Stomach (tissue), 9 donors: ENCODE measurements around the gene DUSP21. TPM values are rescaled to one million over a fixed set of nuclear protein-coding genes. Genes with fewer than 3 reads are reported as not detected.

Source experiments
- DNase-seq, 2 donors: peaks; one replicate each; pipeline versions ENCODE4 v3.0.0 to v3.0.0-alpha.2; 2013 to 2019
- H3K27ac ChIP-seq, 5 donors: fragments of 200-600 bp in 4 of 5; sonication (generic) in 4 of 5; one replicate each; pipeline ENCODE4 v1.5.1; 2013 to 2019; ENCODE audit warnings: mild to moderate bottlenecking in 1 of 5, moderate library complexity in 1 of 5
- H3K27me3 ChIP-seq, 3 donors: fragments of 200-600 bp; sonication (generic); one replicate each; pipeline ENCODE4 v1.5.1; 2017 to 2019; ENCODE audit warnings: mixed run types in 1 of 3
- H3K36me3 ChIP-seq, 4 donors: fragments of 200-600 bp; sonication (generic); 1 replicate in 3 of 4; 2 replicates in 1 of 4; pipeline ENCODE4 v1.5.1; 2016 to 2019
- H3K4me1 ChIP-seq, 4 donors: fragments of 200-600 bp; sonication (generic); one replicate each; pipeline ENCODE4 v1.5.1; 2016 to 2019
- H3K4me3 ChIP-seq, 4 donors: fragments of 200-600 bp; sonication (generic) in 3 of 4; one replicate each; pipeline ENCODE4 v1.5.1; 2016 to 2019; ENCODE audit warnings: mild to moderate bottlenecking in 1 of 4
- H3K9me3 ChIP-seq, 4 donors: fragments of 200-600 bp; sonication (generic); one replicate each; pipeline ENCODE4 v1.5.1; 2016 to 2019
- EP300 ChIP-seq: sonication (generic); formaldehyde crosslinking; IDR thresholded peaks from one replicate; pipeline ENCODE4 v1.6.1; 2017; ENCODE audit warnings: antibody characterized with exemption
- POLR2A ChIP-seq, 4 donors: fragments of 450-650 bp; IDR thresholded peaks; one replicate each; pipeline ENCODE4 v1.6.1; 2016; ENCODE audit warnings: antibody characterized with exemption in 4 of 4, control low read depth in 2 of 4, mild to moderate bottlenecking in 1 of 4, moderate library complexity in 1 of 4
- POLR2AphosphoS5 ChIP-seq, 3 donors: sonication (generic); formaldehyde crosslinking; IDR thresholded peaks; one replicate each; pipeline ENCODE4 v1.6.1; 2016; ENCODE audit warnings: antibody characterized with exemption in 3 of 3
- WGBS, 5 donors: extraction: QIAGEN DNeasy Blood & Tissue Kit in 3 of 5; methylation state at CpG; one replicate each; pipeline versions ENCODE4 v1.1.5 to v1.1.7; 2013 to 2018; 5-methylcytosine and 5-hydroxymethylcytosine counted together
- intact Hi-C: fragments of 100-400 bp; cut with DNase I; formaldehyde crosslinking; loops from one replicate; pipeline ENCODE4 v1.15.1; 2023; ENCODE audit warnings: low total_unique reads
- polyA plus RNA-seq, 3 donors: library from polyadenylated mRNA; stranded (reverse); fragments of 200-250 nt; gene quantifications; one replicate each; pipeline ENCODE4 v1.2.3, GENCODE V29; 2013
- total RNA-seq, 5 donors: library from RNA; depleted of rRNA; stranded (reverse); fragments of >200 nt; gene quantifications; one replicate each; pipeline versions ENCODE4 v1.1.0 to v1.2.3, GENCODE V29; 2014 to 2016
- TF ChIP-seq, protein P1 (sequence below), 7 experiments: fragments of 450-650 bp in 4 of 7; fragments of 200-600 bp in 3 of 7; sonication (generic) in 3 of 7; IDR thresholded peaks; one replicate each; pipeline ENCODE4 v1.5.1; 2016 to 2019; ENCODE audit warnings: antibody characterized with exemption in 7 of 7, control low read depth in 2 of 7, mild to moderate bottlenecking in 1 of 7
- donor health status: healthy with polysubstance abuse.
- donor health status: Bipolar disorder and iron deficiency.
- donor health status: healthy.

The DUSP21 gene
- total and polyA plus RNA-seq, 8 donors = not detected

GRCh38 chrX:44891642-44892041 is 47.8 kb downstream of the DUSP21 start:
- peaks cover 0 to 54% (median 24%) of the 10 kb centered on the region in 4 donors for H3K4me1 ChIP-seq
- DNase-seq = peak in 1 of 2 donors; percentile 60
- intact Hi-C loops = no loop called here
- TF ChIP-seq POLR2A (IDR thresholded peaks at IDR 0.05) (no peak), EP300 (no peak), POLR2AphosphoS5 (IDR thresholded peaks at IDR 0.05) (no peak)
- TF ChIP-seq, protein P1, sequence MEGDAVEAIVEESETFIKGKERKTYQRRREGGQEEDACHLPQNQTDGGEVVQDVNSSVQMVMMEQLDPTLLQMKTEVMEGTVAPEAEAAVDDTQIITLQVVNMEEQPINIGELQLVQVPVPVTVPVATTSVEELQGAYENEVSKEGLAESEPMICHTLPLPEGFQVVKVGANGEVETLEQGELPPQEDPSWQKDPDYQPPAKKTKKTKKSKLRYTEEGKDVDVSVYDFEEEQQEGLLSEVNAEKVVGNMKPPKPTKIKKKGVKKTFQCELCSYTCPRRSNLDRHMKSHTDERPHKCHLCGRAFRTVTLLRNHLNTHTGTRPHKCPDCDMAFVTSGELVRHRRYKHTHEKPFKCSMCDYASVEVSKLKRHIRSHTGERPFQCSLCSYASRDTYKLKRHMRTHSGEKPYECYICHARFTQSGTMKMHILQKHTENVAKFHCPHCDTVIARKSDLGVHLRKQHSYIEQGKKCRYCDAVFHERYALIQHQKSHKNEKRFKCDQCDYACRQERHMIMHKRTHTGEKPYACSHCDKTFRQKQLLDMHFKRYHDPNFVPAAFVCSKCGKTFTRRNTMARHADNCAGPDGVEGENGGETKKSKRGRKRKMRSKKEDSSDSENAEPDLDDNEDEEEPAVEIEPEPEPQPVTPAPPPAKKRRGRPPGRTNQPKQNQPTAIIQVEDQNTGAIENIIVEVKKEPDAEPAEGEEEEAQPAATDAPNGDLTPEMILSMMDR (IDR thresholded peaks at IDR 0.05) = no peak
- H3K4me3 ChIP-seq = peak overlapping the region in 1 of 4 donors; percentile 5
- H3K27me3 ChIP-seq = no peaks in the 10 kb centered on the region
- no peaks in the 10 kb centered on the region for H3K36me3 ChIP-seq
- 29 to 67% (median 57%) methylated on average over 6 of the region's 6 CpGs for WGBS, 5 donors
- H3K9me3 ChIP-seq = peaks cover 0 to 5% (median 0%) of the 10 kb centered on the region in 4 donors
- H3K27ac ChIP-seq = peak overlapping the region in 3 of 5 donors; percentile 15 to 68 (median 27)

Other genes starting within 250 kb of the DUSP21 start
- gene KDM6A, start 29.2 kb downstream of the DUSP21 start, total RNA-seq = 100 to 1,000 TPM in 1 of 5 donors, 10 to 100 TPM in 4; 40.6 to 105 (median 56.6) TPM
- 10 to 100 TPM in 1 of 3 donors, 1 to 10 TPM in 2; 7.0 to 11.5 (median 10.0) TPM for gene KDM6A, start 29.2 kb downstream of the DUSP21 start, polyA plus RNA-seq